K562 (cell line): Measurements from ENCODE around the gene ZNF236. TPM values are rescaled to one million over a fixed set of nuclear protein-coding genes. Genes with fewer than 3 reads are reported as not detected.

Experiments
- ATAC-seq: fragments of 200-7000 bp; cut with Tn5 transposase; 3 replicates; pipeline ENCODE4 v1.9.1; 2020; ENCODE audit warnings: moderate library complexity
- BruUV-seq: library from RNA; stranded (reverse); fragments of 400-500 nt; replicated peaks from 2 replicates; lab custom pipeline; 2021; lab: Mats Ljungman, UMichigan
- CTCF ChIA-PET: fragments of 300-600 bp; formaldehyde crosslinking; extraction: SDS; loops from one replicate; lab custom pipeline; 2021; ENCODE audit warnings: low intra/inter-chr PET ratio; lab: Yijun Ruan, JAX
- POLR2A ChIA-PET: fragments of 300-600, 350-650 bp; sonication (Branson Sonifier 250); formaldehyde crosslinking; extraction: SDS; loops from one replicate; lab custom pipeline; 2021; ENCODE audit warnings: antibody characterized with exemption, inconsistent platforms; lab: Yijun Ruan, JAX
- DNase-seq, 4 experiments: peaks; one replicate each; pipeline versions ENCODE4 v3.0.0 to v3.0.0-alpha.2; 2011 to 2018; ENCODE audit warnings: low spot score in 3 of 4, mixed read lengths in 3 of 4; ENCODE audit errors: extremely low read depth in 1 of 4
- FAIRE-seq: peaks from 2 replicates; lab custom pipeline; 2011; peaks lifted over from hg19 to GRCh38; lab: Jason Lieb, UNC
- H2AFZ ChIP-seq: 2 replicates; pipeline ENCODE4 v1.6.0; 2011; ENCODE audit warnings: low read depth, low read length, control low read depth, inconsistent platforms
- H3K27ac ChIP-seq: fragments of 200-600 bp; 3 replicates; pipeline ENCODE4 v1.8.0; 2011; ENCODE audit warnings: low read depth, mild to moderate bottlenecking, control low read depth, inconsistent platforms, low read length, moderate library complexity, mixed read lengths; ENCODE audit errors: extremely low read depth
- H3K27me3 ChIP-seq, 2 experiments: fragments of 300-600 bp in 1 of 2; 2 replicates in 1 of 2; 3 replicates in 1 of 2; pipeline versions ENCODE4 v1.6.0 to v1.8.0; 2011; ENCODE audit warnings: inconsistent platforms in 2 of 2, low read length in 2 of 2, mild to moderate bottlenecking in 1 of 2, mixed read lengths in 1 of 2, moderate library complexity in 1 of 2; ENCODE audit not compliant: control insufficient read depth in 2 of 2, insufficient read depth in 2 of 2
- H3K36me3 ChIP-seq: fragments of 300-600 bp; 3 replicates; pipeline ENCODE4 v1.8.0; 2011; ENCODE audit warnings: mild to moderate bottlenecking, low read length, inconsistent platforms; ENCODE audit not compliant: control insufficient read depth, insufficient read depth
- H3K4me1 ChIP-seq, 2 experiments: fragments of 200-600 bp in 1 of 2; replicated peaks in 1 of 2; 2 replicates in 1 of 2; 3 replicates in 1 of 2; pipeline versions ENCODE4 v1.5.1 to v1.8.0; 2011; ENCODE audit warnings: inconsistent platforms in 2 of 2, low read length in 2 of 2, mild to moderate bottlenecking in 1 of 2, mixed read lengths in 1 of 2, moderate library complexity in 1 of 2; ENCODE audit not compliant: control insufficient read depth in 2 of 2, insufficient read depth in 2 of 2
- H3K4me2 ChIP-seq: 2 replicates; pipeline ENCODE4 v1.6.1; 2011; ENCODE audit warnings: low read length, control low read depth, inconsistent platforms, mixed read lengths; ENCODE audit not compliant: insufficient read depth
- H3K4me3 ChIP-seq: fragments of 200-600 bp; sonication (generic), shearing (Covaris generic); 2 replicates; pipeline ENCODE4 v1.5.1; 2016; ENCODE audit warnings: control low read depth, inconsistent platforms
- H3K79me2 ChIP-seq: fragments of 200-600 bp; 3 replicates; pipeline ENCODE4 v1.8.0; 2011; ENCODE audit warnings: low read length, inconsistent platforms; ENCODE audit not compliant: control insufficient read depth, insufficient read depth
- H3K9ac ChIP-seq, 2 experiments: 2 replicates each; pipeline versions ENCODE4 v1.6.0 to v1.6.1; 2011; ENCODE audit warnings: low read depth in 2 of 2, low read length in 2 of 2, control low read depth in 1 of 2, inconsistent platforms in 1 of 2, mild to moderate bottlenecking in 1 of 2, mixed read lengths in 1 of 2; ENCODE audit not compliant: insufficient read depth in 1 of 2
- H3K9me1 ChIP-seq: one replicate; pipeline ENCODE4 v1.6.0; 2011; ENCODE audit warnings: inconsistent platforms, mild to moderate bottlenecking, low read length, moderate library complexity; ENCODE audit not compliant: control insufficient read depth, insufficient read depth
- H3K9me3 ChIP-seq: replicated peaks from 2 replicates; pipeline ENCODE4 v1.5.1; 2011; ENCODE audit warnings: low read depth, low read length, inconsistent platforms; ENCODE audit not compliant: control insufficient read depth, insufficient read depth
- H4K20me1 ChIP-seq: replicated peaks from 2 replicates; pipeline ENCODE4 v1.6.1; 2011; ENCODE audit warnings: low read length, inconsistent platforms, mixed read lengths; ENCODE audit not compliant: control insufficient read depth, insufficient read depth
- CHD7 ChIP-seq: fragments of 200-600 bp; sonication (generic); IDR thresholded peaks from one replicate; pipeline ENCODE4 v1.6.1; 2012; ENCODE audit warnings: mild to moderate bottlenecking, low read depth, low read length, inconsistent platforms
- DIDO1 ChIP-seq: fragments of 450-650 bp; IDR thresholded peaks from 2 replicates; pipeline ENCODE4 v1.6.1; 2016; ENCODE audit warnings: low read depth, missing biosample characterization, missing genetic modification characterization
- RFX1 ChIP-seq: fragments of 450-650 bp; IDR thresholded peaks from 2 replicates; pipeline ENCODE4 v1.6.1; 2016; ENCODE audit warnings: mild to moderate bottlenecking, moderate library complexity
- SRF ChIP-seq, 2 experiments: fragments of 250-450, 450-650 bp in 1 of 2; sonication (Bioruptor Pico) in 1 of 2; sonication (generic) in 1 of 2; formaldehyde crosslinking; IDR thresholded peaks; 2 replicates each; pipeline versions ENCODE4 v1.5.0 to v1.5.1; 2020 to 2022; ENCODE audit warnings: mild to moderate bottlenecking in 1 of 2, missing genetic modification reagents in 1 of 2
- TRIM24 ChIP-seq, 2 experiments: fragments of 450-650 bp; IDR thresholded peaks; 2 replicates each; pipeline ENCODE4 v1.6.1; 2016
- TRIM25 ChIP-seq: fragments of 450-650 bp; IDR thresholded peaks from 2 replicates; pipeline ENCODE4 v1.7.0; 2016; ENCODE audit warnings: borderline replicate concordance
- ZNF165 ChIP-seq: fragments of 250-450 bp; sonication (Bioruptor Pico); IDR thresholded peaks from 2 replicates; pipeline ENCODE4 v1.4.0; 2020; ENCODE audit warnings: borderline replicate concordance
- ZNF184 ChIP-seq: sonication (generic); formaldehyde crosslinking; IDR thresholded peaks from 2 replicates; pipeline ENCODE4 v1.5.0; 2020; ENCODE audit warnings: missing genetic modification reagents
- WGBS: fragments of 100-300 bp; shearing (Covaris generic); methylation state at CpG from one replicate; pipeline ENCODE4 v1.1.6; 2016; ENCODE audit warnings: low coverage, mixed read lengths; ENCODE audit not compliant: insufficient coverage; ENCODE audit errors: missing lambda C conversion rate; 5-methylcytosine and 5-hydroxymethylcytosine counted together
- in situ Hi-C: fragments of 300-500 bp; cut with MboI; formaldehyde crosslinking; loops from 4 replicates; pipeline ENCODE4 v1.15.0; 2018; ENCODE audit warnings: inconsistent platforms, mixed read lengths
- intact Hi-C: fragments of 100-400 bp; cut with micrococcal nuclease; formaldehyde crosslinking; loops from 2 replicates; pipeline ENCODE4 v1.14.2; 2022
- polyA plus RNA-seq, 8 experiments: library from polyadenylated mRNA; depleted of rRNA in 4 of 8; stranded (reverse) in 5 of 8; unstranded in 3 of 8; fragments of >200 nt; fragmentation: Nextera tagmentation in 2 of 8; fragmentation: Illumina TruSeq in 1 of 8; extraction: Ambion mirVana in 2 of 8; extraction: Trizol in 1 of 8; gene quantifications; 2 replicates each; pipeline versions ENCODE4 v1.2.1 to v1.2.3, GENCODE V29; 2011 to 2014; ENCODE audit warnings: inconsistent platforms in 1 of 8, missing spikeins in 1 of 8
- total RNA-seq, 7 experiments: library from RNA; depleted of rRNA in 6 of 7; stranded (reverse); fragments of >200 nt in 6 of 7; fragmentation: Illumina TruSeq in 2 of 7; extraction: Trizol in 2 of 7; gene quantifications; 2 replicates each; pipeline versions ENCODE4 v1.2.1 to v1.2.3, GENCODE V29; 2011 to 2021; ENCODE audit warnings: low replicate concordance in 1 of 7

Gene ZNF236
- total and polyA plus RNA-seq, 9 of the 15 experiments (the other 6 are each of a cell fraction or from before 2014, with no cell fraction given), result 0.35 to 8.7 (median 3.4) TPM

GRCh38 chr18:76983613-76984051, 161.3 kb downstream of the ZNF236 start:
- no peaks in the 10 kb centered on the region for H3K9me1 ChIP-seq
- FAIRE-seq (no peak), ATAC-seq (peak; percentile 12; the same call in 1 of the 3 replicates), DNase-seq (no peak)
- no peaks in the 10 kb centered on the region for H3K36me3 ChIP-seq
- CTCF ChIA-PET, result interaction anchor here (2.0 to 2.1 kb wide), 2 partner anchors 109 to 181 kb away, joined by 10 to 20 read pairs; no protein-coding TSS in a partner anchor
- H3K27me3 ChIP-seq, result peaks cover 25 to 73% of the 10 kb centered on the region in 2 experiments
- intact Hi-C loops, result loop anchor here (1.0 to 2.0 kb wide), 3 partner anchors 61 to 181 kb away; no protein-coding TSS in a partner anchor
- no peak overlapping the region for H2AFZ ChIP-seq
- no peak overlapping the region for H3K4me3 ChIP-seq
- TF ChIP-seq ZNF184 (CRISPR knock-in tag), result no peak
- no peak for TF ChIP-seq SRF (CRISPR knock-in tag; IDR thresholded peaks at IDR 0.05)
- TF ChIP-seq TRIM24 (IDR thresholded peaks at IDR 0.05), result no peak
- no peak for TF ChIP-seq ZNF165 (CRISPR knock-in tag)
- no peak for TF ChIP-seq TRIM25
- TF ChIP-seq RFX1, result no peak
- TF ChIP-seq DIDO1, result no peak
- no peak for TF ChIP-seq CHD7
- H4K20me1 ChIP-seq, result no peaks in the 10 kb centered on the region; the same call in 1 of the 2 replicates
- H3K79me2 ChIP-seq, result no peaks in the 10 kb centered on the region
- peaks cover 0 to 8% of the 10 kb centered on the region in 2 experiments; a peak in 2 of 5 replicates for H3K4me1 ChIP-seq
- POLR2A ChIA-PET, result interaction anchor here (0.6 kb wide), 1 partner anchor 14 kb away, joined by 3 read pairs; no protein-coding TSS in a partner anchor
- no peaks in the 10 kb centered on the region for H3K9me3 ChIP-seq
- H3K27ac ChIP-seq, result no peak overlapping the region
- 5% methylated on average over 8 of the region's 10 CpGs for WGBS
- in situ Hi-C loops, result loop anchor here (5.0 kb wide), 1 partner anchor 176 kb away; no protein-coding TSS in a partner anchor
- no peak overlapping the region for H3K9ac ChIP-seq
- BruUV-seq, result no TSS peak
- no peak overlapping the region for H3K4me2 ChIP-seq
